H9 (cell line): ENCODE measurements around the gene PSKH1. TPM values are rescaled to one million over a fixed set of nuclear protein-coding genes. Genes with fewer than 3 reads are reported as not detected.
A peak's percentile ranks its signal among the peaks of the same experiment; 100 is the strongest.

Experiments
- DNase-seq: peaks from one replicate; pipeline ENCODE4 v3.0.0-alpha.2; 2017
- H2AFZ ChIP-seq: one replicate; pipeline ENCODE4 v1.6.1; 2013; ENCODE audit warnings: mild to moderate bottlenecking, low read length, control low read depth, moderate library complexity
- H2AK5ac ChIP-seq: 2 replicates; pipeline ENCODE4 v1.6.1; 2013; ENCODE audit warnings: low read length, control low read depth, mixed read lengths; ENCODE audit not compliant: insufficient read length
- H2BK120ac ChIP-seq: one replicate; pipeline ENCODE4 v1.6.1; 2013; ENCODE audit warnings: low read depth, mild to moderate bottlenecking, low read length, control low read depth, inconsistent platforms; ENCODE audit not compliant: poor library complexity, severe bottlenecking
- H2BK12ac ChIP-seq: 2 replicates; pipeline ENCODE4 v1.6.1; 2013; ENCODE audit warnings: low read length, control low read depth, mixed read lengths, low read depth; ENCODE audit not compliant: insufficient read length
- H2BK15ac ChIP-seq: 2 replicates; pipeline ENCODE4 v1.6.1; 2013; ENCODE audit warnings: low read depth, low read length, control low read depth
- H2BK20ac ChIP-seq: one replicate; pipeline ENCODE4 v1.6.1; 2013; ENCODE audit warnings: low read depth, mild to moderate bottlenecking, low read length, control low read depth, inconsistent platforms; ENCODE audit not compliant: poor library complexity, severe bottlenecking
- H2BK5ac ChIP-seq: 2 replicates; pipeline ENCODE4 v1.6.1; 2013; ENCODE audit warnings: low read length, control low read depth, mixed read lengths; ENCODE audit not compliant: insufficient read length
- H3K14ac ChIP-seq: 2 replicates; pipeline ENCODE4 v1.6.1; 2013; ENCODE audit warnings: low read length, control low read depth; ENCODE audit not compliant: insufficient read depth
- H3K18ac ChIP-seq: 2 replicates; pipeline ENCODE4 v1.6.1; 2013; ENCODE audit warnings: low read depth, mild to moderate bottlenecking, mixed read lengths, low read length, control low read depth; ENCODE audit not compliant: insufficient read length
- H3K23ac ChIP-seq: 2 replicates; pipeline ENCODE4 v1.6.1; 2013; ENCODE audit warnings: low read length, control low read depth, mixed read lengths, low read depth; ENCODE audit not compliant: insufficient read length
- H3K23me2 ChIP-seq: 2 replicates; pipeline ENCODE4 v1.6.1; 2013; ENCODE audit warnings: low read depth, mild to moderate bottlenecking, mixed read lengths, low read length, control low read depth; ENCODE audit not compliant: insufficient read length, poor library complexity, severe bottlenecking
- H3K27ac ChIP-seq: 2 replicates; pipeline ENCODE4 v1.5.1; 2013; ENCODE audit warnings: low read length, control low read depth, mixed read lengths, low read depth; ENCODE audit not compliant: insufficient read length
- H3K27me3 ChIP-seq: 2 replicates; pipeline ENCODE4 v1.6.1; 2013; ENCODE audit warnings: low read length, control low read depth, inconsistent platforms; ENCODE audit not compliant: insufficient read depth
- H3K4ac ChIP-seq: 2 replicates; pipeline ENCODE4 v1.6.1; 2013; ENCODE audit warnings: low read depth, mild to moderate bottlenecking, control low read depth, inconsistent platforms, low read length, moderate library complexity
- H3K4me1 ChIP-seq: 2 replicates; pipeline ENCODE4 v1.6.1; 2013; ENCODE audit warnings: low read length, control low read depth, inconsistent platforms; ENCODE audit not compliant: insufficient read depth
- H3K4me2 ChIP-seq: 2 replicates; pipeline ENCODE4 v1.6.1; 2013; ENCODE audit warnings: low read length, control low read depth, mixed read lengths; ENCODE audit not compliant: insufficient read length, insufficient read depth
- H3K56ac ChIP-seq: 2 replicates; pipeline ENCODE4 v1.6.1; 2013; ENCODE audit warnings: low read depth, mild to moderate bottlenecking, mixed read lengths, low read length, control low read depth; ENCODE audit not compliant: insufficient read length
- H3K79me1 ChIP-seq: 2 replicates; pipeline ENCODE4 v1.6.1; 2013; ENCODE audit warnings: low read depth, mild to moderate bottlenecking, moderate library complexity, low read length, control low read depth, inconsistent platforms; ENCODE audit not compliant: insufficient read depth, poor library complexity, severe bottlenecking
- H3K79me2 ChIP-seq: 2 replicates; pipeline ENCODE4 v1.6.1; 2013; ENCODE audit warnings: low read length, control low read depth, inconsistent platforms; ENCODE audit not compliant: insufficient read depth
- H3K9ac ChIP-seq: 2 replicates; pipeline ENCODE4 v1.6.1; 2013; ENCODE audit warnings: low read length, control low read depth, mixed read lengths; ENCODE audit not compliant: insufficient read length; ENCODE audit errors: extremely low read depth
- H3K9me3 ChIP-seq: one replicate; pipeline ENCODE4 v1.6.1; 2013; ENCODE audit warnings: low read depth, low read length, inconsistent platforms; ENCODE audit not compliant: control insufficient read depth
- H3T11ph ChIP-seq: one replicate; pipeline ENCODE4 v1.6.1; 2013; ENCODE audit warnings: mild to moderate bottlenecking, low read length, control low read depth, inconsistent platforms
- H4K20me1 ChIP-seq: one replicate; pipeline ENCODE4 v1.6.1; 2013; ENCODE audit not compliant: control insufficient read depth, insufficient read length, insufficient read depth
- H4K5ac ChIP-seq: 2 replicates; pipeline ENCODE4 v1.6.1; 2013; ENCODE audit warnings: low read depth, mild to moderate bottlenecking, mixed read lengths, low read length, control low read depth; ENCODE audit not compliant: insufficient read length
- H4K8ac ChIP-seq: replicated peaks from 2 replicates; pipeline ENCODE4 v1.6.1; 2013; ENCODE audit warnings: low read length, control low read depth, mixed read lengths, low read depth; ENCODE audit not compliant: insufficient read length
- H4K91ac ChIP-seq: 2 replicates; pipeline ENCODE4 v1.6.1; 2013; ENCODE audit warnings: low read depth, mild to moderate bottlenecking, moderate library complexity, mixed read lengths, low read length, control low read depth; ENCODE audit not compliant: insufficient read length
- H3K27ac Mint-ChIP-seq, 3 experiments: 2 replicates in 2 of 3; 3 replicates in 1 of 3; pipeline ENCODE4 v1.8.0; 2020 to 2021; ENCODE audit warnings: mixed read lengths in 3 of 3, mild to moderate bottlenecking in 1 of 3, moderate library complexity in 1 of 3
- H3K27me3 Mint-ChIP-seq: 2 replicates; pipeline ENCODE4 v1.8.0; 2021; ENCODE audit warnings: low read depth, mild to moderate bottlenecking, moderate library complexity, mixed read lengths
- H3K36me3 Mint-ChIP-seq, 3 experiments: 2 replicates in 2 of 3; 3 replicates in 1 of 3; pipeline ENCODE4 v1.8.0; 2020 to 2021; ENCODE audit warnings: low read depth in 3 of 3, mixed read lengths in 3 of 3; ENCODE audit not compliant: insufficient read depth in 1 of 3
- H3K4me1 Mint-ChIP-seq, 2 experiments: 2 replicates each; pipeline ENCODE4 v1.8.0; 2020; ENCODE audit warnings: mixed read lengths in 2 of 2
- H3K4me3 Mint-ChIP-seq, 2 experiments: 2 replicates in 1 of 2; 3 replicates in 1 of 2; pipeline ENCODE4 v1.8.0; 2020 to 2021; ENCODE audit warnings: mild to moderate bottlenecking in 2 of 2, mixed read lengths in 2 of 2, moderate library complexity in 1 of 2
- H3K9me3 Mint-ChIP-seq, 2 experiments: 2 replicates in 1 of 2; 3 replicates in 1 of 2; pipeline ENCODE4 v1.8.0; 2020; ENCODE audit warnings: mild to moderate bottlenecking in 2 of 2, mixed read lengths in 2 of 2, moderate library complexity in 1 of 2
- WGBS: extraction: QIAGEN DNeasy Blood & Tissue Kit; methylation state at CpG from one replicate; pipeline ENCODE4 v1.1.7; 2013; ENCODE audit warnings: missing lambda C conversion rate, low lambda C conversion rate, mixed read lengths; ENCODE audit not compliant: insufficient read length; ENCODE audit errors: extremely low coverage; 5-methylcytosine and 5-hydroxymethylcytosine counted together
- total RNA-seq: library from RNA; stranded (reverse); gene quantifications from 2 replicates; pipeline ENCODE4 v1.2.1, GENCODE V29; 2021
- TF ChIP-seq, protein P1 (sequence below): fragments of 200-600 bp; sonication (generic); conservative IDR thresholded peaks from 3 replicates; pipeline ENCODE4 v1.8.0; 2021; ENCODE audit warnings: antibody characterized with exemption, mild to moderate bottlenecking

The PSKH1 gene
- total RNA-seq, 1 experiment from 2014 or later, result 29.1 TPM

DNA sequence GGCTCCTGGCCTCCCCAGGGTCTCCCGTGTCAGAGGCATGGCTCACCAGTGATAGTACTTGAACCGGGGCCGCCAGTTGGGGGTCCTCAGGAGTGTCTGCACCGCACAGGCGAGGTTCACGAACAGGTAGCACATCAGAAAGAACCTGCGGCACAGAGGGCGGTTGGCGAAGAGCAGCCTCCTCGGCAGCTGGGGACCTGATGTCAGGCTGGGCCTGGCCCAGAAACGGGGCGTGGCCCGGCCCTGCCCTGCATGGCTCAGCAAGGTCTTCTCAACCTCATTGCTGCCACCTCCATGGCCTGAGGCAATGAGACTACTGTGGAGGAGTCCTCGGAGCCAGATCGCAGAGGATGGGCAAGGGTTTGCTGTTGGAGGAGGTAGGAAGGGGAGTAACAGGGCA is 55.0 kb downstream of the PSKH1 start:
- no peaks in the 10 kb centered on the region for H3K9me3 Mint-ChIP-seq
- no CpG with 5 or more reads among the region's 15 CpGs for WGBS
- no peaks in the 10 kb centered on the region for H3K79me2 ChIP-seq

More for the DNA sequence above, 55.0 kb downstream of the PSKH1 start:
- H2AK5ac ChIP-seq, result no peak overlapping the region
- H3K9me3 ChIP-seq, result no peaks in the 10 kb centered on the region
- H3T11ph ChIP-seq, result no peak overlapping the region
- no peak overlapping the region for H2BK120ac ChIP-seq
- Mint-ChIP-seq H3K27me3 (no peaks in the 10 kb centered on the region), H3K27ac (peak overlapping the region in 1 of 3 experiments; percentile 27; a peak in 1 of 7 replicates), H3K36me3 (peaks cover 17 to 68% (median 44%) of the 10 kb centered on the region in 3 experiments; a peak in 6 of 7 replicates), H3K4me1 (peaks cover 0 to 10% of the 10 kb centered on the region in 2 experiments; a peak in 1 of 4 replicates), H3K4me3 (no peak overlapping the region; a peak in 1 of 5 replicates)
- no peak overlapping the region for H2BK12ac ChIP-seq
- H2BK5ac ChIP-seq, result no peak overlapping the region
- no peak overlapping the region for H2BK15ac ChIP-seq
- no peaks in the 10 kb centered on the region for H3K4me1 ChIP-seq
- H3K56ac ChIP-seq, result no peak overlapping the region
- no peak for DNase-seq
- TF ChIP-seq, protein P1, sequence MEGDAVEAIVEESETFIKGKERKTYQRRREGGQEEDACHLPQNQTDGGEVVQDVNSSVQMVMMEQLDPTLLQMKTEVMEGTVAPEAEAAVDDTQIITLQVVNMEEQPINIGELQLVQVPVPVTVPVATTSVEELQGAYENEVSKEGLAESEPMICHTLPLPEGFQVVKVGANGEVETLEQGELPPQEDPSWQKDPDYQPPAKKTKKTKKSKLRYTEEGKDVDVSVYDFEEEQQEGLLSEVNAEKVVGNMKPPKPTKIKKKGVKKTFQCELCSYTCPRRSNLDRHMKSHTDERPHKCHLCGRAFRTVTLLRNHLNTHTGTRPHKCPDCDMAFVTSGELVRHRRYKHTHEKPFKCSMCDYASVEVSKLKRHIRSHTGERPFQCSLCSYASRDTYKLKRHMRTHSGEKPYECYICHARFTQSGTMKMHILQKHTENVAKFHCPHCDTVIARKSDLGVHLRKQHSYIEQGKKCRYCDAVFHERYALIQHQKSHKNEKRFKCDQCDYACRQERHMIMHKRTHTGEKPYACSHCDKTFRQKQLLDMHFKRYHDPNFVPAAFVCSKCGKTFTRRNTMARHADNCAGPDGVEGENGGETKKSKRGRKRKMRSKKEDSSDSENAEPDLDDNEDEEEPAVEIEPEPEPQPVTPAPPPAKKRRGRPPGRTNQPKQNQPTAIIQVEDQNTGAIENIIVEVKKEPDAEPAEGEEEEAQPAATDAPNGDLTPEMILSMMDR, result no peak
- H4K20me1 ChIP-seq, result no peaks in the 10 kb centered on the region
- H4K8ac ChIP-seq, result no peak overlapping the region
- H4K5ac ChIP-seq, result no peak overlapping the region
- H3K23me2 ChIP-seq, result no peaks in the 10 kb centered on the region
- no peak overlapping the region for H2BK20ac ChIP-seq
- H2AFZ ChIP-seq, result no peak overlapping the region
- H3K9ac ChIP-seq, result no peak overlapping the region
- no peak overlapping the region for H3K4ac ChIP-seq
- H3K4me2 ChIP-seq, result no peak overlapping the region
- H3K23ac ChIP-seq, result no peak overlapping the region
- no peaks in the 10 kb centered on the region for H3K27me3 ChIP-seq
- H3K18ac ChIP-seq, result no peak overlapping the region
- no peak overlapping the region for H4K91ac ChIP-seq
- H3K14ac ChIP-seq, result no peak overlapping the region
- H3K27ac ChIP-seq, result no peak overlapping the region
- H3K79me1 ChIP-seq, result no peaks in the 10 kb centered on the region
